GM19238 (cell line): ENCODE measurements around the gene TSC22D1.
"Not testable (repeated sequence)": the region's sequence is repeated elsewhere in the genome, so short reads cannot be mapped to it uniquely, and the experiment has no call there.

Source experiments
- DNase-seq: peaks from one replicate; pipeline ENCODE4 v3.0.0; 2011; ENCODE audit warnings: low spot score; ENCODE audit not compliant: insufficient read length

The TSC22D1 gene

GRCh38 chr13:44573790-44574465 is 2.2 kb downstream of the TSC22D1 start:
- no peak for DNase-seq

- no peak for DNase-seq
Measured at GRCh38 chr13:44573071-44573470, 3.1 kb downstream of the TSC22D1 start.

- no peak for DNase-seq
Measured at GRCh38 chr13:44566601-44567000, 9.5 kb downstream of the TSC22D1 start.

- DNase-seq, result no peak
Measured at GRCh38 chr13:44565881-44566280, 10.2 kb downstream of the TSC22D1 start.

GRCh38 chr13:44564936-44565335 is 11.2 kb downstream of the TSC22D1 start:
- DNase-seq, result no peak

GRCh38 chr13:44562853-44563252 is 13.3 kb downstream of the TSC22D1 start:
- not testable (repeated sequence) for DNase-seq

GRCh38 chr13:44561351-44561750 is 14.8 kb downstream of the TSC22D1 start:
- no peak for DNase-seq

GRCh38 chr13:44557986-44558385 is 18.1 kb downstream of the TSC22D1 start:
- no peak for DNase-seq

GRCh38 chr13:44555207-44555606 is 20.9 kb downstream of the TSC22D1 start:
- DNase-seq, result no peak

- DNase-seq, result no peak
Measured at GRCh38 chr13:44549476-44549875, 26.7 kb downstream of the TSC22D1 start.

- no peak for DNase-seq
Measured at GRCh38 chr13:44546164-44546563, 30.0 kb downstream of the TSC22D1 start.

GRCh38 chr13:44543369-44543768 is 32.8 kb downstream of the TSC22D1 start:
- DNase-seq, result no peak

- DNase-seq, result no peak
Measured at GRCh38 chr13:44542361-44542760, 33.8 kb downstream of the TSC22D1 start.

- no peak for DNase-seq
Measured at GRCh38 chr13:44541601-44542000, 34.5 kb downstream of the TSC22D1 start.

GRCh38 chr13:44540761-44541434 is 35.2 kb downstream of the TSC22D1 start:
- DNase-seq, result no peak

GRCh38 chr13:44537248-44537647 is 38.9 kb downstream of the TSC22D1 start:
- DNase-seq, result no peak

- DNase-seq, result no peak
Measured at GRCh38 chr13:44523146-44524015, 52.7 kb downstream of the TSC22D1 start.

GRCh38 chr13:44519642-44520041 is 56.5 kb downstream of the TSC22D1 start:
- no peak for DNase-seq

GRCh38 chr13:44516771-44517170 is 59.4 kb downstream of the TSC22D1 start:
- DNase-seq, result no peak

GRCh38 chr13:44514278-44514677 is 61.9 kb downstream of the TSC22D1 start:
- DNase-seq, result no peak

GRCh38 chr13:44509853-44510252 is 66.3 kb downstream of the TSC22D1 start:
- not testable (repeated sequence) for DNase-seq

GRCh38 chr13:44508562-44509077 is 67.5 kb downstream of the TSC22D1 start:
- no peak for DNase-seq
